Astrocyte of the cerebellum (primary cell): ENCODE measurements around the gene CLASP1.

Experiments used
- DNase-seq: peaks from one replicate; pipeline ENCODE4 v3.0.0-alpha.2; 2011; ENCODE audit warnings: low read depth
- H3K4me3 ChIP-seq: 2 replicates; pipeline ENCODE4 v1.5.1; 2011; ENCODE audit warnings: mild to moderate bottlenecking, low read depth, low read length, moderate library complexity
- CTCF ChIP-seq: IDR thresholded peaks from 2 replicates; pipeline ENCODE4 v1.5.1; 2012; ENCODE audit warnings: low read length, low read depth, moderate library complexity, mild to moderate bottlenecking; ENCODE audit errors: missing control alignments
- in situ Hi-C: cut with HindIII; loops from 2 replicates; pipeline ENCODE4 v1.10.0; 2017; ENCODE audit warnings: low sequenced_read_pairs

Gene CLASP1

GRCh38 chr2:121608967-121609366 lies 40.3 kb downstream of the CLASP1 start:
- in situ Hi-C loops, result no loop called here
- no peak for DNase-seq
- TF ChIP-seq CTCF, result no peak
- H3K4me3 ChIP-seq, result no peak overlapping the region

- H3K4me3 ChIP-seq, result no peak overlapping the region
- TF ChIP-seq CTCF, result no peak
- peak; percentile 24 for DNase-seq
- in situ Hi-C loops, result no loop called here
Observed at GRCh38 chr2:121608367-121608766, 40.9 kb downstream of the CLASP1 start.

GRCh38 chr2:121605820-121606733 lies 43.2 kb downstream of the CLASP1 start:
- TF ChIP-seq CTCF, result no peak
- no peak overlapping the region for H3K4me3 ChIP-seq
- in situ Hi-C loops, result no loop called here
- no peak for DNase-seq

- in situ Hi-C loops, result no loop called here
- TF ChIP-seq CTCF, result no peak
- DNase-seq, result no peak
- H3K4me3 ChIP-seq, result no peak overlapping the region
Observed at GRCh38 chr2:121603185-121603584, 46.1 kb downstream of the CLASP1 start.

GRCh38 chr2:121599963-121600651 lies 49.2 kb downstream of the CLASP1 start:
- in situ Hi-C loops, result no loop called here
- TF ChIP-seq CTCF, result no peak
- H3K4me3 ChIP-seq, result no peak overlapping the region
- DNase-seq, result no peak

- no peak for DNase-seq
- no peak for TF ChIP-seq CTCF
- in situ Hi-C loops, result no loop called here
- H3K4me3 ChIP-seq, result no peak overlapping the region
Observed at GRCh38 chr2:121598087-121598486, 51.2 kb downstream of the CLASP1 start.
